ENCODE measurements around the gene WDR54.

- TF ChIP-seq, protein P1, sequence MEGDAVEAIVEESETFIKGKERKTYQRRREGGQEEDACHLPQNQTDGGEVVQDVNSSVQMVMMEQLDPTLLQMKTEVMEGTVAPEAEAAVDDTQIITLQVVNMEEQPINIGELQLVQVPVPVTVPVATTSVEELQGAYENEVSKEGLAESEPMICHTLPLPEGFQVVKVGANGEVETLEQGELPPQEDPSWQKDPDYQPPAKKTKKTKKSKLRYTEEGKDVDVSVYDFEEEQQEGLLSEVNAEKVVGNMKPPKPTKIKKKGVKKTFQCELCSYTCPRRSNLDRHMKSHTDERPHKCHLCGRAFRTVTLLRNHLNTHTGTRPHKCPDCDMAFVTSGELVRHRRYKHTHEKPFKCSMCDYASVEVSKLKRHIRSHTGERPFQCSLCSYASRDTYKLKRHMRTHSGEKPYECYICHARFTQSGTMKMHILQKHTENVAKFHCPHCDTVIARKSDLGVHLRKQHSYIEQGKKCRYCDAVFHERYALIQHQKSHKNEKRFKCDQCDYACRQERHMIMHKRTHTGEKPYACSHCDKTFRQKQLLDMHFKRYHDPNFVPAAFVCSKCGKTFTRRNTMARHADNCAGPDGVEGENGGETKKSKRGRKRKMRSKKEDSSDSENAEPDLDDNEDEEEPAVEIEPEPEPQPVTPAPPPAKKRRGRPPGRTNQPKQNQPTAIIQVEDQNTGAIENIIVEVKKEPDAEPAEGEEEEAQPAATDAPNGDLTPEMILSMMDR (optimal IDR thresholded peaks at IDR 0.05 in 1 of 3, IDR thresholded peaks at IDR 0.05 in 1 of 3, conservative IDR thresholded peaks at IDR 0.05 in 1 of 3; ENCODE audit: extremely low read depth in 1 of 3, insufficient read depth in 2 of 3, low read length in 3 of 3): no peak
- TF ChIP-seq EZH2 (IDR thresholded peaks at IDR 0.05; ENCODE audit: low read length): no peak
Observed at GRCh38 chr2:74391209-74391579, 30.3 kb upstream of the WDR54 start.
